Stromal cell of bone marrow (primary cell): ENCODE results near the gene KCNJ1.

Experiments
- DNase-seq: peaks from one replicate; pipeline ENCODE4 v3.0.0-alpha.2; 2012; ENCODE audit warnings: low read depth

The KCNJ1 gene

GRCh38 chr11:128823753-128824152, 43.3 kb downstream of the KCNJ1 start:
- no peak for DNase-seq

GRCh38 chr11:128822130-128822529, 45.0 kb downstream of the KCNJ1 start:
- DNase-seq = no peak

- DNase-seq = no peak
These were observed 45.5 kb downstream of the KCNJ1 start for GRCh38 chr11:128821556-128821955.

GRCh38 chr11:128819198-128819597, 47.9 kb downstream of the KCNJ1 start:
- DNase-seq = no peak

- DNase-seq = peak; percentile 91
These were observed 52.0 kb downstream of the KCNJ1 start for GRCh38 chr11:128814856-128815705.

GRCh38 chr11:128813729-128814128, 53.4 kb downstream of the KCNJ1 start:
- DNase-seq = no peak

GRCh38 chr11:128810784-128811514, 56.1 kb downstream of the KCNJ1 start:
- DNase-seq = no peak

GRCh38 chr11:128809128-128809527, 58.0 kb downstream of the KCNJ1 start:
- no peak for DNase-seq

- no peak for DNase-seq
These were observed 59.2 kb downstream of the KCNJ1 start for GRCh38 chr11:128807909-128808308.

GRCh38 chr11:128806506-128807261, 60.4 kb downstream of the KCNJ1 start:
- no peak for DNase-seq

GRCh38 chr11:128804481-128804880, 62.6 kb downstream of the KCNJ1 start:
- DNase-seq = no peak

GRCh38 chr11:128803449-128804245, 63.4 kb downstream of the KCNJ1 start:
- no peak for DNase-seq

GRCh38 chr11:128803011-128803410, 64.1 kb downstream of the KCNJ1 start:
- DNase-seq = no peak

- no peak for DNase-seq
These were observed 64.6 kb downstream of the KCNJ1 start for GRCh38 chr11:128802358-128802981.

GRCh38 chr11:128800871-128801417, 66.2 kb downstream of the KCNJ1 start:
- DNase-seq = no peak

- no peak for DNase-seq
These were observed 70.8 kb downstream of the KCNJ1 start for GRCh38 chr11:128796270-128796669.

GRCh38 chr11:128790196-128790595, 76.9 kb downstream of the KCNJ1 start:
- peak; percentile 55 for DNase-seq

GRCh38 chr11:128789497-128790150, 77.5 kb downstream of the KCNJ1 start:
- no peak for DNase-seq
